OCI-LY7 (cell line): ENCODE data around the gene LAIR2. TPM values are rescaled to one million over a fixed set of nuclear protein-coding genes. Genes with fewer than 3 reads are reported as not detected.

Experiments
- Bru-seq: library from RNA; stranded (reverse); fragments of 400-500 nt; gene quantifications from one replicate; lab custom pipeline; 2021; lab: Mats Ljungman, UMichigan
- BruChase-seq, 2 experiments: library from RNA; stranded (reverse); fragments of 400-500 nt; gene quantifications; one replicate each; lab custom pipeline; 2021; lab: Mats Ljungman, UMichigan
- BruUV-seq: library from RNA; stranded (reverse); fragments of 400-500 nt; replicated peaks from 2 replicates; lab custom pipeline; 2021; lab: Mats Ljungman, UMichigan
- CTCF ChIA-PET: fragments of 300-600 bp; sonication (Branson Sonifier 250); formaldehyde crosslinking; loops from one replicate; lab custom pipeline; 2022; ENCODE audit warnings: antibody characterized with exemption; ENCODE audit not compliant: unreplicated experiment; lab: Charles Lee
- POLR2A ChIA-PET: fragments of 300-600 bp; sonication (Branson Sonifier 250); formaldehyde crosslinking; loops from one replicate; lab custom pipeline; 2022; ENCODE audit warnings: antibody characterized with exemption; lab: Charles Lee
- DNase-seq: peaks from one replicate; pipeline ENCODE4 v3.0.0-alpha.2; 2015; ENCODE audit warnings: low spot score
- H2AFZ ChIP-seq: fragments of 200-600 bp; sonication (generic), shearing (Covaris generic); 2 replicates; pipeline ENCODE4 v1.6.1; 2014; ENCODE audit warnings: mild to moderate bottlenecking, antibody characterized with exemption, low read length, moderate library complexity
- H3K27ac ChIP-seq: fragments of 200-600 bp; sonication (generic); 2 replicates; pipeline ENCODE4 v1.5.1; 2014; ENCODE audit warnings: mixed run types, low read depth, mild to moderate bottlenecking, moderate library complexity, low read length, inconsistent platforms; ENCODE audit not compliant: poor library complexity, severe bottlenecking
- H3K36me3 ChIP-seq: fragments of 200-600 bp; sonication (generic); 2 replicates; pipeline ENCODE4 v1.6.1; 2014; ENCODE audit warnings: mild to moderate bottlenecking, antibody characterized with exemption, low read length, moderate library complexity, mixed read lengths; ENCODE audit not compliant: insufficient read depth
- H3K4me1 ChIP-seq: fragments of 200-600 bp; sonication (generic); 2 replicates; pipeline ENCODE4 v1.5.1; 2014; ENCODE audit warnings: mild to moderate bottlenecking, low read length; ENCODE audit not compliant: insufficient read depth, poor library complexity, severe bottlenecking
- H3K4me2 ChIP-seq: fragments of 200-600 bp; sonication (generic); 2 replicates; pipeline ENCODE4 v1.6.1; 2014; ENCODE audit warnings: mild to moderate bottlenecking, low read length
- H3K4me3 ChIP-seq: fragments of 200-600 bp; sonication (generic); 2 replicates; pipeline ENCODE4 v1.5.1; 2014; ENCODE audit warnings: mild to moderate bottlenecking, low read depth, low read length; ENCODE audit not compliant: poor library complexity, severe bottlenecking
- H3K79me2 ChIP-seq: fragments of 200-600 bp; sonication (generic); 2 replicates; pipeline ENCODE4 v1.6.1; 2016; ENCODE audit warnings: low read depth, mild to moderate bottlenecking, low read length, moderate library complexity, mixed read lengths; ENCODE audit not compliant: insufficient read depth
- H3K9me2 ChIP-seq: fragments of 200-600 bp; sonication (generic); 2 replicates; pipeline ENCODE4 v1.6.1; 2016; ENCODE audit warnings: mild to moderate bottlenecking, low read length, mixed read lengths; ENCODE audit not compliant: insufficient read depth
- H3K9me3 ChIP-seq: fragments of 200-600 bp; sonication (generic); 2 replicates; pipeline ENCODE4 v1.6.1; 2014; ENCODE audit warnings: mild to moderate bottlenecking, mixed run types, low read length, mixed read lengths
- H4K20me1 ChIP-seq: fragments of 200-600 bp; sonication (generic); 2 replicates; pipeline ENCODE4 v1.6.1; 2014; ENCODE audit warnings: mild to moderate bottlenecking, antibody characterized with exemption, low read length, moderate library complexity, mixed read lengths; ENCODE audit not compliant: insufficient read depth
- EZH2phosphoT487 ChIP-seq: fragments of 200-600 bp; sonication (generic); IDR thresholded peaks from 2 replicates; pipeline ENCODE4 v1.6.1; 2018; ENCODE audit warnings: low read depth, borderline replicate concordance, mild to moderate bottlenecking, mixed run types, antibody characterized with exemption, low read length, moderate library complexity, mixed read lengths
- intact Hi-C: fragments of 100-400 bp; cut with micrococcal nuclease; formaldehyde crosslinking; loops from one replicate; pipeline ENCODE4 v1.10.0; 2022; ENCODE audit not compliant: unreplicated experiment
- long read RNA-seq: library from polyadenylated mRNA; stranded (forward); transcript quantifications from one replicate; pipeline ENCODE4 v2.0.0, GENCODE V29; 2022
- total RNA-seq, 2 experiments: library from RNA; depleted of rRNA in 1 of 2; stranded (reverse); fragments of >200 nt in 1 of 2; shearing (Covaris generic) in 1 of 2; gene quantifications; 2 replicates each; pipeline ENCODE4 v1.2.3, GENCODE V29; 2014 to 2022
- TF ChIP-seq, protein P1 (sequence below): fragments of 200-600 bp; sonication (generic); conservative IDR thresholded peaks from 2 replicates; pipeline ENCODE4 v1.5.1; 2014; ENCODE audit warnings: mild to moderate bottlenecking, antibody characterized with exemption, low read length, moderate library complexity, mixed read lengths

Gene LAIR2
- total RNA-seq (2014; rRNA removed; shearing (Covaris generic)) (not detected in 2 replicates), total RNA-seq (2022) (not detected in 2 replicates), Bru-seq, nascent RNA (percentile 17 among the genes with signal in this experiment), BruChase-seq, experiment 1, labeled RNA remaining after a 6-hour chase (percentile 17 among the genes with signal in this experiment), BruChase-seq, experiment 2, labeled RNA remaining after a 2-hour chase (percentile 17 among the genes with signal in this experiment)
- long read RNA-seq = 0 reads

DNA sequence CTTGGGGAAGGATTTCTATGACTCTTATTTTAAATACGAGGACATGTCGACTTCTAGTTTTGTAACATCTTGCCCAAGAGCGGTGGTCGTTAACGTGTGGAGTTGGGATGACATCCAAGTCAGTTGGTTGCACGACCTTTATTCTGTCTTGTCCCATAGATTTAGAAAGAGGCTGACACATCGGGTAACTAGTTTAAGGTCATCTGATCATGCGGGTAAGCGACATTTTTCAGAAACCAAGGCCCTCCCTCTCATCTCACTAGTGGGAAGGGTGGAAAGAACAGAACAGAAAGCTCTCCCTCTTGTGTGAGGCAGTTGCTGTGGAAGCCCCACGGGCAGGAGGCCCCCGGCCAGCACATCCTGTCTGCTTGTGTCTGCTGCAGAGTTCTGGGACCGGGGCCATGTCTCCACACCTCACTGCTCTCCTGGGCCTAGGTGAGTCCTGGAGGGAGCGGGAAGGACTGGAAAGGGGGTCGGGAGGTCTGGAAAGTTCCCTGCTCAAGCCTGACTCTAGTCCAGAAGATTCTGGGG, at the start of gene LAIR2:
TSS of gene LAIR2 (plus strand) at position 314 of the 531 bp plus-strand sequence. CDS start at position 402, 88 bp downstream.
- H3K36me3 ChIP-seq = no peaks in the 10 kb centered on the region
- no peak within 1 kb of the TSS for H3K27ac ChIP-seq
- no peak within 1 kb of the TSS for H3K4me3 ChIP-seq
- intact Hi-C loops = no loop called here
- ChIA-PET CTCF (no interaction called here), POLR2A (no interaction called here)
- H3K9me2 ChIP-seq = no peaks in the 10 kb centered on the region
- H3K9me3 ChIP-seq = no peaks in the 10 kb centered on the region
- no peak for TF ChIP-seq EZH2phosphoT487
- TF ChIP-seq, protein P1, sequence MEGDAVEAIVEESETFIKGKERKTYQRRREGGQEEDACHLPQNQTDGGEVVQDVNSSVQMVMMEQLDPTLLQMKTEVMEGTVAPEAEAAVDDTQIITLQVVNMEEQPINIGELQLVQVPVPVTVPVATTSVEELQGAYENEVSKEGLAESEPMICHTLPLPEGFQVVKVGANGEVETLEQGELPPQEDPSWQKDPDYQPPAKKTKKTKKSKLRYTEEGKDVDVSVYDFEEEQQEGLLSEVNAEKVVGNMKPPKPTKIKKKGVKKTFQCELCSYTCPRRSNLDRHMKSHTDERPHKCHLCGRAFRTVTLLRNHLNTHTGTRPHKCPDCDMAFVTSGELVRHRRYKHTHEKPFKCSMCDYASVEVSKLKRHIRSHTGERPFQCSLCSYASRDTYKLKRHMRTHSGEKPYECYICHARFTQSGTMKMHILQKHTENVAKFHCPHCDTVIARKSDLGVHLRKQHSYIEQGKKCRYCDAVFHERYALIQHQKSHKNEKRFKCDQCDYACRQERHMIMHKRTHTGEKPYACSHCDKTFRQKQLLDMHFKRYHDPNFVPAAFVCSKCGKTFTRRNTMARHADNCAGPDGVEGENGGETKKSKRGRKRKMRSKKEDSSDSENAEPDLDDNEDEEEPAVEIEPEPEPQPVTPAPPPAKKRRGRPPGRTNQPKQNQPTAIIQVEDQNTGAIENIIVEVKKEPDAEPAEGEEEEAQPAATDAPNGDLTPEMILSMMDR = no peak
- no peak within 1 kb of the TSS for H3K4me2 ChIP-seq
- no peaks in the 10 kb centered on the region for H4K20me1 ChIP-seq
- no peak within 1 kb of the TSS for H2AFZ ChIP-seq
- BruUV-seq = no TSS peak
- no peaks in the 10 kb centered on the region for H3K79me2 ChIP-seq
- no peaks in the 10 kb centered on the region for H3K4me1 ChIP-seq
- DNase-seq = no peak

DNA sequence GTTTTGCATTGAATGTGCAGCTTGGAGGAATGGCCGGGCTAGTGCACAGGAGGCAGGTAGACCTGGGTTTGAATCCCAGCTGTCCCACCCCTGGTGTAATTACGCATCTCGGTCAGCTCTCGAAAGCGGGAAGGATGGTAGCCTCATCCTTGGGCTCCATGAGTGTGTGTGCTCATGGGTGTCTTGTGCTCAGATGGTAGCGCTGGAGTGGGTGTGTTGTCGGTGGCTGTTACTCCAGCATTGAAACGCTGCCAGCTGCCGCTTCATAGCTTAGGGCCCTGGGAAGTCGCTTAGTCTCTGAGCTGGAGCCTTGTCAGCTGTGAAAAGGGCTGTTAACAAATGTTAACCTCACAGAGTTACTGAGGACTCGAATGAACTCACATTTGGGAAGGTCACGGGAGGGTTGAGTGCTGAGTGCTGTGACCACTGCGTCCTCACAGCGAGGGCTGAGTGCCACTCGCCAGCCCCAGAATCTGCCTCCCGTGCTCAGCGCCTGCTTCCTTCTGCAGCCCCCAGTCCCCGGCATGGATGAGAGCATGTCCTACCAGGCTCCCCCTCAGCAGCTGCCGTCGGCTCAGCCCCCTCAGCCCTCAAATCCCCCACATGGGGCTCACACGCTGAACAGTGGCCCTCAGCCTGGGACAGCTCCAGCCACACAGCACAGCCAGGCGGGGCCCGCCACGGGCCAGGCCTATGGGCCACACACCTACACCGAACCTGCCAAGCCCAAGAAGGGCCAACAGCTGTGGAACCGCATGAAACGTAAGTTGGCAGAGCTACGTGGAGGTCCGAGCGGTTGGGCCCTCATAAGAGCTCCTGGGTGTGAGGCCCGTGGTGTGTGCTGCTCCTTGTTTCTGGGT, 48.5 kb upstream of the LAIR2 start:
- BruUV-seq = no TSS peak
- POLR2A ChIA-PET = no interaction called here
- no peak for DNase-seq
- no peak overlapping the region for H3K4me2 ChIP-seq
- TF ChIP-seq EZH2phosphoT487 = no peak
- TF ChIP-seq, protein P1 = no peak
- H3K27ac ChIP-seq = no peak overlapping the region
- peaks cover 90% of the 10 kb centered on the region for H3K36me3 ChIP-seq
- peaks cover 13% of the 10 kb centered on the region for H3K4me1 ChIP-seq
- H3K9me2 ChIP-seq = no peaks in the 10 kb centered on the region
- H3K4me3 ChIP-seq = no peak overlapping the region
- CTCF ChIA-PET = no interaction called here
- H3K79me2 ChIP-seq = peaks cover 29% of the 10 kb centered on the region
- H2AFZ ChIP-seq = no peak overlapping the region
- peaks cover 22% of the 10 kb centered on the region for H4K20me1 ChIP-seq
- H3K9me3 ChIP-seq = no peaks in the 10 kb centered on the region
- intact Hi-C loops = no loop called here
